ENCODE measurements around the gene MEP1B.
"Not testable (repeated sequence)": the region's sequence is repeated elsewhere in the genome, so short reads cannot be mapped to it uniquely, and the experiment has no call there.

The MEP1B gene

GRCh38 chr18:32189790-32190189 is at the start of gene MEP1B:
Gene MEP1B, plus strand, starts transcription at chr18:32190039. Its CDS starts 32 bp downstream, at chr18:32190071.
- DNase-seq = no peak

DNA sequence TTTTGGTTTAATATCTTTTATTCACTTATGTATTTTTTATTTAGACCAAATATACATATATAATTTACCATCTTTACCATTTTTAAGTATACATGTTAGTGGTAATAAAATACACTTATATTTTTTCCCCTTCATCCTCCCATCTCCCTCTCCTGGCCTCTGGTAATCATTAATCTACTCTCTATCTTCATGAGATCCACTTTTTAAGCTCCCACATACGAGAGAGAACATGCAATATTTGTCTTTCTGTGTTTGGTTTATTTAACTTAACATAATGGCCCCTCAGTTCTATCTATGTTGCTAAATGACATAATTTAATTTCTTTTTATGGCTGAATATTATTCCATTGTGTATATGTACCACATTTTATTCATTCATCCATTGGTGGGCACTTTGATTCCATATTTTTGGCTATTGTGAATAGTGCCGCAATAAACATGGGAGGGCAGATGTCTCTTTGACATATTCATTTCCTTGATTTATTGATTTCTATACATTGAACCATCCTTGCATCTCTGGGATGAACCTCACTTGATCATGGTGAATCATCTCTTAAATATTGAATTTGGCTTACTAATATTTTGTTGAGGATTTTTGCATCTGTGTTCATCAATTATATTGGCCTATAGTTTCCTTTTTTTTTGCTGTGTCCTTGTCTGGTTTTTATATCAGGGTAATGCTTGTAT is 41.5 kb upstream of the MEP1B start:
- DNase-seq = no peak

- no peak for DNase-seq
Measured at GRCh38 chr18:32152705-32153448, 37.0 kb upstream of the MEP1B start.

DNA sequence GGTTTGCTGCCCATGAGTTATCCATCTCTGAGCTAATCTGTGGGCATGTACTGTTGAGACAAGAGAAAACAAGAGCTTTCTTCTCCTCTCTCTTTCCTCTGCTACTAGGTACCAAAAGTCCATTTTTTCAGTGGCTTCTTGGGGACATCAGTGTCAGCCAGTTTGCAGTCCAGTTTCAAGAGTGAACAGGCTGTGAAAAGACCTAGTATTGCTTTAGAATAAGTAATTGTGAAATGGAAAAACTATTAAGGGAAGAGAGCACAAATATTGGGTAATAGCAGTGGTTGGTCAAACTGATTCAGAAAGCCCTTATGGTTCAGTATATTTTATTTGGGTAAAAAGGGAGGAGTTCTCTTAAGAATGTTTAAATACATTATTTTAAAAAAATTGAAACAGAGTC is 33.0 kb upstream of the MEP1B start:
- DNase-seq = no peak

GRCh38 chr18:32157580-32157979 is 32.3 kb upstream of the MEP1B start:
- no peak for DNase-seq

GRCh38 chr18:32158108-32158624 is 31.7 kb upstream of the MEP1B start:
- DNase-seq = peak; percentile 71

DNA sequence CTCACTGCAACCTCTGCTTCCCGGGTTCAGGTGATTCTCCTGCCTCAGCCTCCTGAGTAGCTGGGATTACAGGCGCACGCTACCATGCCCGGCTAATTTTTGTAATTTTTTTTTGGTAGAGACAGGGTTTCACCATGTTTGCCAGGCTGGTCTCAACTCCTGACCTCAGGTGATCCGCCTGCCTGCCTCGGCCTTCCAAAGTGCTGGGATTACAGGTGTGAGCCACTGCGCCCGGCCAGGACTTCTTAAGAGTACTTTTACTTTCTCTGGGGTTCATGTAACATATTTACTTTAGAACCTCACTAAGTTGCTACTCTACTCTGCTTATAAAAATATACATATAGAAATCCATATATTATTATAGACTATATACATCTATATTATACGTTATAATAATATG is 31.2 kb upstream of the MEP1B start:
- not testable (repeated sequence) for DNase-seq

- DNase-seq = no peak
Measured at GRCh38 chr18:32160547-32160946, 29.3 kb upstream of the MEP1B start.

DNA sequence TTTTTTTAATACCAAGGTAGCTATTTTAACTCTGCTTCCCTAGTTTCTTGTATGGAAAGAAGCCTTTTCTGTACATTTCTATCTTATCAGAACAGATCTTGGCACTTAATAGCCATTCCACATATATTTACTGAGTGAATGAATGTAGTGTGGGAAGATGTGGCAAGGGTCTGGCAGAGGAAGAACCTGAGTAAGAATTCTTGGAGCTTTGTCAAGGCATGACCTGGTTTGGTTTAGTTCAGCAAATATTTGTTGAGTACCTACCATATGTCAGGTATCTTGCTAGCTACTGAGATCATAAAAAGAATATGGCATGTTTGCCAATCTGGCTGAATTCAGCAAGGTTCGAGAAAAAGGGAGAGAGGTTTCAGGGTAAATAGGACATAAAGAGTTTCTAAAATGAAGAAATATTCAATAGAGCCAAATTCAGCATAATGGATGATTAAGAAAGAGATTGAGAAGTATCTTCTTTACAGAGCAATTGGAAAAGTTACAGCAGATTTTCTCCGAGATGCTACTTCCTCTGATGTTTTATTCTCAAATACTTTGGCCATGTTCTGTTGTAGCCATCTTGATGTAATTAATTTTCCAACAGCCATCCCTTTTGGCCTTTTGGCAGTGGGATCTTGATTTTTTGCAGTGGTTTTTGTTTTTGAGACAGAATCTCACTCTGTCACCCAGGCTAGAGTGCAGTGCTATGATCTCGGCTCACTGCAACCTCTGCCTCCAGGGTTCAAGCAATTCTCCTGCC is 21.7 kb upstream of the MEP1B start:
- DNase-seq = no peak

GRCh38 chr18:32173654-32174053 is 16.2 kb upstream of the MEP1B start:
- no peak for DNase-seq

DNA sequence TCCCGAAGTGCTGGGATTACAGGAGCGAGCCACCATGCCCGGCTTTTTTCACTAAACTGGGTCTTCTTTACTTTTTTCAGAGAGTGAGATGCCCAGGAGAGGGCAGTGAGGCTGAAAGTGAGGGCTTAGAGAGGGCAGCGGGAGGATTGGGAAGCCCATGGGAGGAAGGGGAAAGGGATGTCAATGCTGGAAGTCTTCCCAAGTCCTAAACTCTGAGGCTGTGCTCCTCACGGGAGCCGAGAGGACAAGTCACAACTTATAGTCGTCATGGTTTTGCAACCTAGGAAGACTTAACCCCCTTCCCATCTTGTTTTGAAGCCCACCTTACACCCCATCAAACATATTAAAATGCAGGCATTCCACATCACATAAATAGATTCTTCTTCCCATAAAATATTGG is 15.1 kb upstream of the MEP1B start:
- no peak for DNase-seq

DNA sequence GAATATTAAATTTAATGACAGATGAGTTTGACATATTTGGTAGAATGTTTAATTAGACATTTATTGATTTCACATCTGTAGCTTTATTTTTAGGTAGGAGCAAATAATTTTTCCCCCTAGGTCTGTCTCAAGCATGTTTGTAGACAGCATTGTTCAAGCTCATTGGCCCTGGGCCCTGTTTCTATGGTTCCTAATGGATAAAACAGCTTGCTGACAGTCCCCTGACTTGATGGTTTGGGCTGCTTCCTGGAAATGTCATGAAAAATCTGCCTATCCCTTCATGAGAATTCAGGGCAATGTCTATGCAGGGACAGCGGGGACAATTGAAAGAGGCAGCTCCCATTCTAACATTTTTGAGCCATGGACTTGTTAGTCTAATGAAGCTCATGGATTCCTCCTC is 14.6 kb upstream of the MEP1B start:
- DNase-seq = no peak

DNA sequence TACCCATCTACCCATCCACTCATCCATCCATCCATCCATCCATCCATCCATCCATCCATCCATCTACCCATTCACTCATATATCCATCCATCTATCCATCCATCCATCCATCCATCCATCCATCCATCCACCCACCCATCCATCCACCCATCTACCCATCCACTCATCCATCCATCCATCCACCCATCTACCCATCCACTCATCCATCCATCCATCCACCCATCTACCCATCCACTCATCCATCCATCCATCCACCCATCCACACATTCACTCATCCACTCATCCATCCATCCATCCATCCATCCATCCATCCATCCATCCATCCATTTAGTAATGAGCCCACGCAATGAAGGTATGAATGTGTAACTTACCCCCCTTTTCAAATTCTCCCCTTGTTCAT is 13.1 kb upstream of the MEP1B start:
- not testable (repeated sequence) for DNase-seq

- DNase-seq = no peak
Measured at GRCh38 chr18:32177530-32177929, 12.3 kb upstream of the MEP1B start.

DNA sequence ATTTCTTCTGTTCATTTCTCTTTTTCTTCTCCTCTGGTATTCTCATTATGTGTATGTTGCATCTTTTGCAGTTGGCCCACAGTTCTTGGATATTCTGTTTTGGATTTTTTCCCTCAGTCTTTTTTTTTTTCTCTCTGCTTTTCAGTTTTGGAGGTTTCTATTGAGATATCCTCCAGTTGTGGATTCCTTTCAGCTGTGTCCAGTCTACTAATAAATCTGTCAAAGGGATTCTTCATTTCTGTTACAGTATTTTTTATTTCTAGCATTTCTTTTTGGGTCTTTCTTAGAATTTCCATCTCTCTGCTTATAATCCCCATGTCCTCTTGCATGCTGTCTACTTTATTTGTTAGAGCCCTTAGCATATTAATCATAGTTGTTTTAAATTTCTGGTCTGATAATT is 6.3 kb upstream of the MEP1B start:
- DNase-seq = no peak

- DNase-seq = no peak
Measured at GRCh38 chr18:32190209-32190608, 370 bp downstream of the MEP1B start.

DNA sequence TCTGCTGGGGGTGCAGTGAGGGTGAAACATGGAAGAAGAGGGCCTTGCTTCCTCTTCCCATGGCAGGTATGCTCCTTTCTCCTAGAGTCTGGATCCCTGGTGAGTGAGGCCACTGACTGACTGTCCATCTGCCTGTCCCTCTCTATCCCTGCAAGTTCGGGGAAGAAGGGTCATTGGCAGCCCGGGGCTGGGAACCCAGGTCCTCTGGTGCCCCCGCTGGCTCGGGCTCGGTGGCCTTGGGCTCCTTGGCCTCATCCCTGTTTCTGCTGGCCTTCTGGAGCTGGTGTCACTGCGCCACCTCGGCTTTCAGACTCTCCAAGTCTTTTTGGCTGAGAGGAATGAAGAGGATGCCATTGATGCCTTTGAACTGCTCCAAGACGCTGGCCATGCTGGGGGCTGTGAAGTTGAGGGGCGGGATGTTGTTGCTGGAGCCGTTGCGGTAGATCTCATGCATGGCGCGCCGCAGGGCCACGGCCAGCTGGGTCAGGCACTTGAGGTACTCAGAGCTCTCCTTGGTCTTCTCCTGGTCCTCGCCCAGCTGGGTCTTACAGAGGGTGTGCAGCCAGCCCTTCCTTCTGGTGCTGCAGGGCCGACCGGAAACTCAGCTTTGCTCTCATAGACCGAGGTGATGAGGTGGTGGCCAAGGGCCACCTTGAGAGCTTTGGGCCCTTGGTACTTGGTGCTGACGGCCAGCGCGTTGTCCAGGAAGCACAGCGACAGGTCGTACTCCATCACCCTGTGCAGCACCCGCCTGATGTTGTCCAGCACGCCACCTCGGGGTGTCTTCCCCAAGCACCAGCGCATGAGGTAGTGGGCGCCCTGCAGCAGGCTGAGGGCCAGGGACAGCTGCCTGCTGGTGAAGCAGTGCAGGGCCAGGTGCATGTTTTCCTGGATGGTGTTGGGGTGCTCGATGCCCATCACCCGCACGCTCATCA is 6.3 kb downstream of the MEP1B start:
- DNase-seq = no peak

GRCh38 chr18:32200766-32201165 is 10.9 kb downstream of the MEP1B start:
- no peak for DNase-seq

- no peak for DNase-seq
Measured at GRCh38 chr18:32201948-32202672, 12.3 kb downstream of the MEP1B start.

GRCh38 chr18:32208023-32208422 is 18.2 kb downstream of the MEP1B start:
- no peak for DNase-seq

GRCh38 chr18:32208577-32208976 is 18.7 kb downstream of the MEP1B start:
- DNase-seq = no peak

All from CD4-positive, alpha-beta T cell treated with Interleukin-4 for 4 hours (primary cell).